Nephron (organoid): ENCODE data around the gene CNTNAP5.
A peak's percentile ranks its signal among the peaks of the same experiment; 100 is the strongest.

Experiments used
- H3K27ac Mint-ChIP-seq, 3 experiments: 2 replicates each; pipeline ENCODE4 v1.8.0; 2020; ENCODE audit warnings: mixed read lengths in 3 of 3, mild to moderate bottlenecking in 2 of 3, moderate library complexity in 1 of 3
- H3K27me3 Mint-ChIP-seq: 2 replicates; pipeline ENCODE4 v1.8.0; 2021; ENCODE audit warnings: low read depth, mild to moderate bottlenecking, moderate library complexity, mixed read lengths
- H3K36me3 Mint-ChIP-seq: 2 replicates; pipeline ENCODE4 v1.8.0; 2020; ENCODE audit warnings: low read depth, mixed read lengths
- H3K4me1 Mint-ChIP-seq: 2 replicates; pipeline ENCODE4 v1.8.0; 2020; ENCODE audit warnings: mixed read lengths
- H3K4me3 Mint-ChIP-seq, 3 experiments: 2 replicates each; pipeline ENCODE4 v1.8.0; 2020; ENCODE audit warnings: mild to moderate bottlenecking in 3 of 3, mixed read lengths in 3 of 3, moderate library complexity in 2 of 3
- H3K9me3 Mint-ChIP-seq: 2 replicates; pipeline ENCODE4 v1.8.0; 2020; ENCODE audit warnings: mixed read lengths
- TF ChIP-seq, protein P1 (sequence below), 3 experiments: fragments of 200-600 bp; sonication (generic); IDR thresholded peaks; one replicate each; pipeline ENCODE4 v1.5.0; 2021; ENCODE audit warnings: antibody characterized with exemption in 3 of 3; ENCODE audit not compliant: unreplicated experiment in 3 of 3

Gene CNTNAP5

DNA sequence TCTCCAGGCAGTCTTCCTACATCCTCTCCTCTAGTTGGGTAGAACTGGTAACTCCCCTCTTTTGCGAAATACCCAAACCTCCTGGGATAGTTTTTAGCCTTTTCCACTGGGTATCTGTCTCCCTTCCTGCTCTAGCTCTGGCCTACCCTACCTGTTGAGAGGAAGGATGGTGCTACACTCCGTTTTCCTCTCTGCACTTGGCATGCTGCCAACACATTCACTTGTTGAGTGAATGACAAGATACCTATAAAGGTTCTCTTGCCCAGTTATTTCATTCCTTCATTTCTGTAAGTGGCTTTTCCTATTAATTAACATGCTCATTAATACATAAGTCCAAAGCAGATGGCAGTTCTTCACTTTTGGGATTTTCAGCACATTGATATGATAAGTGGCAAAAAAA, 293.8 kb downstream of the CNTNAP5 start:
- Mint-ChIP-seq H3K9me3 (no peaks in the 10 kb centered on the region), H3K27ac (no peak overlapping the region), H3K36me3 (no peaks in the 10 kb centered on the region), H3K4me1 (peaks cover 4% of the 10 kb centered on the region), H3K27me3 (peaks cover 5% of the 10 kb centered on the region), H3K4me3 (no peak overlapping the region)
- TF ChIP-seq, protein P1, sequence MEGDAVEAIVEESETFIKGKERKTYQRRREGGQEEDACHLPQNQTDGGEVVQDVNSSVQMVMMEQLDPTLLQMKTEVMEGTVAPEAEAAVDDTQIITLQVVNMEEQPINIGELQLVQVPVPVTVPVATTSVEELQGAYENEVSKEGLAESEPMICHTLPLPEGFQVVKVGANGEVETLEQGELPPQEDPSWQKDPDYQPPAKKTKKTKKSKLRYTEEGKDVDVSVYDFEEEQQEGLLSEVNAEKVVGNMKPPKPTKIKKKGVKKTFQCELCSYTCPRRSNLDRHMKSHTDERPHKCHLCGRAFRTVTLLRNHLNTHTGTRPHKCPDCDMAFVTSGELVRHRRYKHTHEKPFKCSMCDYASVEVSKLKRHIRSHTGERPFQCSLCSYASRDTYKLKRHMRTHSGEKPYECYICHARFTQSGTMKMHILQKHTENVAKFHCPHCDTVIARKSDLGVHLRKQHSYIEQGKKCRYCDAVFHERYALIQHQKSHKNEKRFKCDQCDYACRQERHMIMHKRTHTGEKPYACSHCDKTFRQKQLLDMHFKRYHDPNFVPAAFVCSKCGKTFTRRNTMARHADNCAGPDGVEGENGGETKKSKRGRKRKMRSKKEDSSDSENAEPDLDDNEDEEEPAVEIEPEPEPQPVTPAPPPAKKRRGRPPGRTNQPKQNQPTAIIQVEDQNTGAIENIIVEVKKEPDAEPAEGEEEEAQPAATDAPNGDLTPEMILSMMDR (IDR thresholded peaks at IDR 0.05; ENCODE audit: unreplicated experiment in 3 of 3) = no peak

DNA sequence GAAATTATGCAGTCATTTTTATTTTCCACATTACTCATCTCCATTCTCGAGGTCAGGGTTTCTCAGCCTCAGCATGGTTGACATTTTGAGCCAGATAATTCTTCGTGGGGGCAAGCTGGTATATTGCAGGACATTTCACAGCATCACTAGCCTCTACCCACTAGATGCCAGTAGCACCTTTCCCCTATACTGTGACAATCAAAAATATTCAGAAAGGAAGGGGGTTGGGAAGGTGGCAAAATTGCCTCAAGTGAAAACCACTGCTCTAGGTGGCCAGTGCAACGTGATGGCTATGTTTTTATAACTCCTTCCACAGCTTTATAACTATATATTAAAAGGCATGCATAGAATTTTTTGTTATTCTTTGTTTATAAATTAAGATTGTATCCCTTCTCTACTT, 294.5 kb downstream of the CNTNAP5 start:
- TF ChIP-seq, protein P1 (IDR thresholded peaks at IDR 0.05; ENCODE audit: unreplicated experiment in 3 of 3) = no peak
- Mint-ChIP-seq H3K27me3 (peaks cover 5% of the 10 kb centered on the region), H3K36me3 (no peaks in the 10 kb centered on the region), H3K4me1 (peaks cover 4% of the 10 kb centered on the region), H3K27ac (no peak overlapping the region), H3K9me3 (no peaks in the 10 kb centered on the region), H3K4me3 (no peak overlapping the region)

DNA sequence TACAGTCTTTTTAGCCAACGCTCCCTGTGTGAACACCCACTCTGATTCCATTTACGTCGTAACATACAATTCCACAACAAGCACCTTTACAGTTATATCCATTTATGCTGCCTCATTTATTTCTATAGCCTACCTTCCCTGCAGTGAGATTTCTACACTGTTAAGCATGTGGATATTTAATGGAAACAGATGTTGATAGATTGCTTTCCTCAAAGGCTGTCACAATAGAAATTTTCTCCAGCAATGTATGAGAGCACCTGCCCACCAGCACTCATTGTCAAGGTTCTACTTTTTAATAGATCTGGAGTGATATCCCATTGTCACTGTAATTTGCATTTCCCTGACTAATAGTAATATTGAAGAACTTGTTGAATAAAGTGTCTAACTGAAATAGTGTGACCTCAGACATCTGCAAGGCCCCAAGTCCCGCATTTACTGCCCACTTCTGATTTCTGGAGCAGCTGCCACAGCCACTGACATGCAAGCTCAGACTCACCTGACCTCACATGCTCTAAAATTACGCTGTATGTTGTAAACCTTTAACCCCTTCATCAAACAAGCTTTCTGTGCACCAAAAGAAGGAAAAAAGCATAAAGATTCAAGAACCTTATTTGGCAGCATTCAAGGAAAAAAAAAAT, 295.1 kb downstream of the CNTNAP5 start:
- Mint-ChIP-seq H3K4me3 (no peak overlapping the region), H3K36me3 (no peaks in the 10 kb centered on the region), H3K27ac (no peak overlapping the region), H3K9me3 (no peaks in the 10 kb centered on the region), H3K4me1 (peaks cover 4% of the 10 kb centered on the region), H3K27me3 (peaks cover 5% of the 10 kb centered on the region)
- TF ChIP-seq, protein P1 (IDR thresholded peaks at IDR 0.05; ENCODE audit: unreplicated experiment in 3 of 3) = no peak

DNA sequence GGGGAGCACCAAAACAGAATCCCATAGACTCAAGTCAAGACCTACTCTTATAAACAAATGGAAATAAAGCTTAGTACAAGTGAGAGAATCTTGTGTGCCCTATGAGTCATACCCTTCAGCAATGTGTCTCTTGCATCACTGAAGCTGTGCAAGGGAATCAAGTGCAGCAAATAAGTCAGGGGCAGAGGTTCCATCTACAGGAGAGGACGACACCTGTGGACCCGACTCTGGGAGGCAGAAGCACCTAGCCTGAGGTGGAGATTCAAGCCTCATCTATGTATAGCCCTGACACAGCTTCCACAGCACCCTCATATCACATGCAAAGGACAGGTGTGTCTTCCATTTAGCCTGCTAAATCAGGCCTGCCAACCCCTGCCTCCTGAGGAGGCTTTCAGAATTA, 298.2 kb downstream of the CNTNAP5 start:
- Mint-ChIP-seq H3K27ac (no peak overlapping the region), H3K4me1 (no peaks in the 10 kb centered on the region), H3K27me3 (peaks cover 5% of the 10 kb centered on the region), H3K36me3 (no peaks in the 10 kb centered on the region), H3K9me3 (no peaks in the 10 kb centered on the region), H3K4me3 (no peak overlapping the region)
- TF ChIP-seq, protein P1 (IDR thresholded peaks at IDR 0.05; ENCODE audit: unreplicated experiment in 3 of 3) = no peak

DNA sequence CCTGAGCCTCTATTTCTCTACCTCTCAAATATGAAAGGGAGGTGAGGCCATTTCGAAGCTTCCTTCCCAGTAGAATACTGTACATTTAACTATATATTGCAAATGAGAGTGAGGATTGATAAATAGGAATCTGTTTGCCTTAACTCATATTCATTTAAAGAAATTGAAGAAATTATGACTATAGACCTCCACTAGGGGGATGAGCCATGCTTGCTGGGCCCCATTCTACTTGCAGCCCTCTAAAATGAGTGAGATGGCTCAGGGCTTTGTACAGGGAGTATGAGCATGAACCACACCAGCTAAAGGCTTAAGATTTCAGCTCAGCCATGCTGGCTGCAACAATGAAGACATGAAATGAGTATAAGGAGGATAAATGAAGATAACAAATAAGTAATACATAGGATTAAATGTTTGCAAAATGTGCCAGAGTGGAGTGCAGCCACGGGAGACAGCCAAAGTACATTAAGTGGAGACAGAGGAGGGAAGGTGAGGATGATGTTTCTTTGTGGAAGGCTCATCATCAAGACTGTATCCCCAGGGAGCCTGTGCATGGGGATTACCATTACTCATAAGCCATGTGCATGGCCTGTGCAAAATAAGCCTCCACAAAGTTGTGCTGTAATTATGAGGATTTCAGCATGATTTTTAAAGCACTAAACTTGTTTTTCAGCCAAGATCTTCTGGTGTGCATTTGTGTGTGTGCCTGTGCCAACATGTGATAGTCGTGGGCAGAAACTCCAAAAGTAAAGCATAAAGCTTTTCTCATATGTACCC, 300.8 kb downstream of the CNTNAP5 start:
- Mint-ChIP-seq H3K4me3 (no peak overlapping the region), H3K36me3 (no peaks in the 10 kb centered on the region), H3K27me3 (no peaks in the 10 kb centered on the region), H3K4me1 (no peaks in the 10 kb centered on the region), H3K9me3 (no peaks in the 10 kb centered on the region), H3K27ac (no peak overlapping the region)
- TF ChIP-seq, protein P1 (IDR thresholded peaks at IDR 0.05; ENCODE audit: unreplicated experiment in 3 of 3) = peak; percentile 22 to 45 (median 29)

DNA sequence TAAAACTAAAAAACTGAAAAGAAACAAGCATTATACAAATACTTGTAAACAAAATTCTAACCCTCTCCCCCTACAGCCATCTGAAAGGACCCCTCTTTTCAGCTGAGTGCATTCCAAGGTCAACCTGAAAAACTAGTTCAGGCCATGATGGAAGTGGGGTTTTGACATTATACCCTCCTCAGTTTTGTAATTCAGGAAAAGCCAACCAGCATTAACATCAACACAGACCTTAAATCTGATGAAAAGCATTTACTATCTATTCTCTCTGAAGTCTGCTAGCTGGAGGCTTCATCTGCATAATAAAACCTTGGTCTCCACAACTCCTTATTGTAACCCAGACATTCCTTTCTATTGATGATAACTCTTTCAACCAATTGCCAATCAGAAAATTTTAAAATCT, 302.2 kb downstream of the CNTNAP5 start:
- TF ChIP-seq, protein P1 (IDR thresholded peaks at IDR 0.05; ENCODE audit: unreplicated experiment in 3 of 3) = no peak
- no peak overlapping the region for H3K27ac Mint-ChIP-seq
- H3K36me3 Mint-ChIP-seq = no peaks in the 10 kb centered on the region
- no peak overlapping the region for H3K4me3 Mint-ChIP-seq
- H3K27me3 Mint-ChIP-seq = no peaks in the 10 kb centered on the region
- no peaks in the 10 kb centered on the region for H3K4me1 Mint-ChIP-seq
- no peaks in the 10 kb centered on the region for H3K9me3 Mint-ChIP-seq
